Urothelium cell line (cell line): ENCODE measurements around the gene TBC1D8.

Experiments used
- DNase-seq: peaks from one replicate; pipeline ENCODE4 v3.0.0; 2011; ENCODE audit warnings: low spot score, mixed read lengths
- FAIRE-seq: peaks from 2 replicates; lab custom pipeline; 2011; peaks lifted over from hg19 to GRCh38; lab: Jason Lieb, UNC

TBC1D8 gene

DNA sequence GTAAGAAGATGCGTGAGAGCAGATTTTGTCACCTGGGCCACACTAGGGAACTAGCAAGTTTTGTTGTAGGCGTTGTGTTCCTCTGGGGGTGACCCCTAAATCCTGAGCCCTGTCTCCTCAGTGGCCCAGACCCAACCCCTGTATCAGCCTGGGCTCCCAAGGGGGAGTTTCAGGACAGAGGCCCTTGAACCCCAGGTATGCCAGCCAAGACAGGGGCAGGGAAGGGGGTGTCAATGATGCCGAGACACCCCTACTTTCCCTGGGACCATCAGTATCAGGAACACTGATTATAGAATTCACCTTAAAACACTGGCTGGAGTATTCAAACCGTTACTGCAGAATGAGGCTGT lies 188.2 kb downstream of the TBC1D8 start:
- no peak for FAIRE-seq

DNA sequence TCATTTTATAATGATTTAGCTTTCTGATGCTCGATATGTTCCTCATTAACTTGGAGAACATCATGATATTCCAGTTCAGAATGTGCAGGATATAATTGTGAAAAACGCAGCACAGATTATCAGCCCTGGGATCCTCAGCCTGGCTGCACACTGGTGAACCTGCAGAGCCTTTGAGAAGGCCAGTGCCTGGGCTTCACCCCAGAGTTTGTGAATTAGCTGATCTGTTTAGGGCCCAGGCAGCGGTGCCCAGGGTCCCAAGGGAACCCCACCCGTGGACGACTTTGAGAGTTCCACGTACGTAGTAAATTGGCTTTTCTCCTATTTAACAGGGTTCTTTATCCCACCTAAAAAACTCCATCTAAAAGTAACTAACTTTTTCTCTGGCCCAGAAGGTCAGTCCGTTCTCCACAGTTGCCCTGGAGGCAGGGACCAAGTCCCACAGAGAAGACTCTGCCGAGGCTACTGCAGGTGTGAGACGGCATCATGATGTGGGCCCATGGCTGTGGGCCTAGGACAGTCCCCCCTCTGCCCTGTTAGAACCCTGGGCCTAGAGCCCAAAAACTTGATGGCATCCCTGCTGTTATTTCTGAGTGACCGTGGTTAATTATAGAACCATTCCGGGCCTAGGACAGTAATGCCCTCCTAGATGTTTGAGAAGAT lies 188.7 kb downstream of the TBC1D8 start:
- no peak for DNase-seq
- FAIRE-seq: no peak

More for the DNA sequence above, 188.2 kb downstream of the TBC1D8 start:
- DNase-seq: no peak

GRCh38 chr2:100960688-100961087 lies 190.5 kb downstream of the TBC1D8 start:
- no peak for FAIRE-seq

DNA sequence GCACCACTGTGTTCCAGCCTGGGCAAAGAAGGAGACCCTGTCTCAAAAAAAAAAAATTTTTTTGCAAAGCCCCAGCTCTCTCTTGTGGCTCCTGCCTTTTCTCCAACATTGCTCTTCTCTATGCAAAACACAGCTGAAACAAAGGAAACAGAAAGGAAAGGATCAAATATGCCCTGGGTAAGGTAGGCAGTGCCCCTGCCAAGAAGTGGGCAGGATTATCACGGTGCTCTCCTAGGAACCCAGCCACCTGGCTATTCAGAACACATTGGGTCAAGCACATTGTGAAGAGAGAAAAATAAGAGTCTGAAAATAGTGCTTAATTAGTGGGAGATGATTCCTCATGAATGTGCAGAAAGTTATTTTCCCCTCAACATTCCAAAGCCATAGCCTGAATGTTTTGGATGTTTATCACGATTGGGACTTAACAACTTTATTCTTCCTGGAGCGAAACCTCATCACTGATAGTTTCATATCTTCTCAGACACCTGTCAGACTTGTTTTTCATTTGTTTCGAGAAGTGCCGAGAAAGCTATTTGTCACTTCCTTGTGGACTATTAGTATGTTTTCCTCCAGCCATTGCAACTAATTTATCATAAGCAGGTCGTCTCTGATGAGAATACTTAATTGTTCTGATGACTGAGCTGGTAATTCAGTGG lies 191.8 kb downstream of the TBC1D8 start:
- FAIRE-seq: no peak
- no peak for DNase-seq

More at GRCh38 chr2:100960688-100961087, 190.5 kb downstream of the TBC1D8 start:
- DNase-seq: no peak

DNA sequence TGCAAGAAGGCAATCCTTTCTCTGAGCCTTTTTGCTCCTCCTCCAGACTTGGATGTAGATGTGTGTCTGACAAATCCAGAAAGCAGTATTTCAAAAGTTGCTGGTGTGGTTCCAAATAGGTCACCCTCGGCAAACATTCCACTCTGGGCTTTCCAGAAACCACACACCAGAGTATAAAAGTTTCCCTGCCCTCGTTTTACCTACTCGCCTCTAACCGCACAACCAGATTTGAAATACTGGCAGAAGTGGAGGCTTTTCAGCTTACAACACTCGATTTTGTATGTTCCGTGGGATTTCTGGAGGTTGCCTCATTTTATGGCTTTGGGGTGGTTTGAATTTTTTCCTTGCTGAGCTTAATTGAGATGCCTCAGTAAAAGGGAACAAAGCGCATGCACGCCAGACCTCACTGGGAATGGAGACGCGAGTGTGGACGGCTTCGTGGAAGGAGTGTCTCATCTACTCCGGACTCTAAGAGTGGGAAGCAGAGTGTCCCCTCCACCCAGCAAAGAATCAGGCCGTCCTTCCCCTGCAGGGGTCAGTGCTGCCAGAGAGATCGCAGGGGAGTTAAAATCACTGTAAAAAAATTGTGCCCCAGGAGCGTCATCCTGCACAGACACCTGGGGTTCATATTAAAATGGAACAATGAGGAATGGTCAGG lies 193.1 kb downstream of the TBC1D8 start:
- FAIRE-seq (peak; percentile 69), DNase-seq (peak; percentile 86)
